Erythroblast (primary cell): Measurements from ENCODE around the gene ZNF22.

Experiments used
- GATA1 ChIP-seq: IDR thresholded peaks from 2 replicates; pipeline ENCODE4 v1.6.1; 2011; ENCODE audit warnings: low read depth, mild to moderate bottlenecking, control low read depth, low read length, moderate library complexity
- POLR2A ChIP-seq: IDR thresholded peaks from 2 replicates; pipeline ENCODE4 v1.6.1; 2011; ENCODE audit warnings: mild to moderate bottlenecking, low read length

DNA sequence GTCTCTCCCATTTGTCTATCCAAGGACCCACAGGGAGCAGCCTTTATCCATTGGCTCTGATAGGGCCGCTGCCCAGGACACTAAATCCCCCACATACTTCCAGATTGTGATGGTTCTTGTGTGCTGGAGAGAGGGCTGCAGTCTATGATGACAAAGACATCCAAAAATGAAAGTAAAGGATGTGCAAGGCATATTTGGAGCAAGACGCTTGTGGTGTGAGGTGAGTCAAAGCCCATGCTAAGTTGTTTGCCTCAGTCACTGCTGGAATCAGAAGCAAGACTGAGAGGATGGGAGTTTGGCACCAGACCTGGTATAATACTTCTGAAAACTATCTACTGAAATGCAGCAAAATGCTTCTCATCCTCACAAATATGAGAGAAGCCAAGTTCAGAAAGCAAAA is 22.7 kb downstream of the ZNF22 start:
- TF ChIP-seq POLR2A (no peak), GATA1 (no peak)
